Measurements from ENCODE around the gene SPATA31C2. TPM values are rescaled to one million over a fixed set of nuclear protein-coding genes. Genes with fewer than 3 reads are reported as not detected.

The SPATA31C2 gene
- total and polyA plus RNA-seq, 2 donors (not counting 3 experiments of a cell fraction or from before 2014, with no cell fraction given) = not detected

- H3K27me3 ChIP-seq (ENCODE audit: control insufficient read depth in 2 of 2, insufficient read depth in 2 of 2, low read length in 2 of 2) = no peaks in the 10 kb centered on the region
- intact Hi-C loops (cut with micrococcal nuclease) (no loop called here), dilution Hi-C loops (cut with MboI; ENCODE audit: extremely low pct_ligation_motif_present, low sequenced_read_pairs) (no loop called here)
- H3K9me1 ChIP-seq (replicated peaks; ENCODE audit: control insufficient read depth, extremely low read depth, insufficient read depth, low read length) = no peaks in the 10 kb centered on the region
- no peak for TF ChIP-seq EZH2 (IDR thresholded peaks at IDR 0.05; ENCODE audit: borderline replicate concordance, low read depth, low read length, severe bottlenecking)
- TF ChIP-seq, protein P1, sequence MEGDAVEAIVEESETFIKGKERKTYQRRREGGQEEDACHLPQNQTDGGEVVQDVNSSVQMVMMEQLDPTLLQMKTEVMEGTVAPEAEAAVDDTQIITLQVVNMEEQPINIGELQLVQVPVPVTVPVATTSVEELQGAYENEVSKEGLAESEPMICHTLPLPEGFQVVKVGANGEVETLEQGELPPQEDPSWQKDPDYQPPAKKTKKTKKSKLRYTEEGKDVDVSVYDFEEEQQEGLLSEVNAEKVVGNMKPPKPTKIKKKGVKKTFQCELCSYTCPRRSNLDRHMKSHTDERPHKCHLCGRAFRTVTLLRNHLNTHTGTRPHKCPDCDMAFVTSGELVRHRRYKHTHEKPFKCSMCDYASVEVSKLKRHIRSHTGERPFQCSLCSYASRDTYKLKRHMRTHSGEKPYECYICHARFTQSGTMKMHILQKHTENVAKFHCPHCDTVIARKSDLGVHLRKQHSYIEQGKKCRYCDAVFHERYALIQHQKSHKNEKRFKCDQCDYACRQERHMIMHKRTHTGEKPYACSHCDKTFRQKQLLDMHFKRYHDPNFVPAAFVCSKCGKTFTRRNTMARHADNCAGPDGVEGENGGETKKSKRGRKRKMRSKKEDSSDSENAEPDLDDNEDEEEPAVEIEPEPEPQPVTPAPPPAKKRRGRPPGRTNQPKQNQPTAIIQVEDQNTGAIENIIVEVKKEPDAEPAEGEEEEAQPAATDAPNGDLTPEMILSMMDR (IDR thresholded peaks at IDR 0.05; ENCODE audit: extremely low read depth in 1 of 2, insufficient read depth in 1 of 2, low read depth in 1 of 2, low read length in 2 of 2) = no peak
- TF ChIP-seq POLR2A (IDR thresholded peaks at IDR 0.05; ENCODE audit: low read depth, low read length) = no peak
- no peak for TF ChIP-seq JUN (IDR thresholded peaks at IDR 0.05; ENCODE audit: borderline replicate concordance, insufficient read depth, insufficient read length, low read depth)
- no peak for TF ChIP-seq MYC (IDR thresholded peaks at IDR 0.05; ENCODE audit: low read depth, low read length)
- TF ChIP-seq MAX (IDR thresholded peaks at IDR 0.05; ENCODE audit: insufficient read depth, insufficient read length) = no peak
- no peak for TF ChIP-seq POLR2AphosphoS5 (IDR thresholded peaks at IDR 0.05; ENCODE audit: insufficient read depth, low read depth, low read length)
- TF ChIP-seq GATA2 (IDR thresholded peaks at IDR 0.05; ENCODE audit: insufficient read depth, insufficient read length, low read depth, low read length) = no peak
- no peak for TF ChIP-seq FOS (IDR thresholded peaks at IDR 0.05; ENCODE audit: borderline replicate concordance, insufficient read depth, low read length)
- no peak overlapping the region for H2AFZ ChIP-seq (ENCODE audit: low read depth, low read length)
- no peaks in the 10 kb centered on the region for H3K4me1 ChIP-seq (ENCODE audit: control insufficient read depth, extremely low read depth, insufficient read depth, low read length)
- H3K27ac ChIP-seq (ENCODE audit: insufficient read depth, low read depth, low read length) = no peak overlapping the region
- H3K4me2 ChIP-seq (ENCODE audit: insufficient read depth, low read length) = no peak overlapping the region
- no peak overlapping the region for H3K4me3 ChIP-seq (replicated peaks in 1 of 3; ENCODE audit: insufficient read depth in 1 of 3, low read depth in 1 of 3, low read length in 3 of 3)
- ChIA-PET POLR2A (no interaction called here), CTCF (no interaction called here)
- no peaks in the 10 kb centered on the region for H3K79me2 ChIP-seq (ENCODE audit: control insufficient read depth, insufficient read depth, low read length)
- no TSS peak for BruUV-seq (replicated peaks)
- DNase-seq (ENCODE audit: low read depth, low spot score) (no peak), FAIRE-seq (no peak)
- no peaks in the 10 kb centered on the region for H4K20me1 ChIP-seq (replicated peaks; ENCODE audit: control insufficient read depth, extremely low read depth, insufficient read depth, low read length)
- H3K9me3 ChIP-seq (replicated peaks; ENCODE audit: control insufficient read depth, insufficient read depth, low read length) = no peaks in the 10 kb centered on the region
- no peak overlapping the region for H3K9ac ChIP-seq (replicated peaks; ENCODE audit: extremely low read depth, insufficient read depth, low read length)
- no peaks in the 10 kb centered on the region for H3K36me3 ChIP-seq (ENCODE audit: control insufficient read depth in 2 of 2, extremely low read depth in 1 of 2, insufficient read depth in 2 of 2, low read length in 2 of 2)
Observed at GRCh38 chr9:88161144-88161543, 22.9 kb upstream of the SPATA31C2 start.

Measured in endothelial cell of umbilical vein (primary cell).